Measurements from ENCODE around the gene NAA25. TPM values are rescaled to one million over a fixed set of nuclear protein-coding genes. Genes with fewer than 3 reads are reported as not detected.

Gene NAA25
- total and polyA plus RNA-seq, 9 of the 15 experiments (the other 6 are each of a cell fraction or from before 2014, with no cell fraction given): 26.6 to 59.6 (median 48.9) TPM

DNA sequence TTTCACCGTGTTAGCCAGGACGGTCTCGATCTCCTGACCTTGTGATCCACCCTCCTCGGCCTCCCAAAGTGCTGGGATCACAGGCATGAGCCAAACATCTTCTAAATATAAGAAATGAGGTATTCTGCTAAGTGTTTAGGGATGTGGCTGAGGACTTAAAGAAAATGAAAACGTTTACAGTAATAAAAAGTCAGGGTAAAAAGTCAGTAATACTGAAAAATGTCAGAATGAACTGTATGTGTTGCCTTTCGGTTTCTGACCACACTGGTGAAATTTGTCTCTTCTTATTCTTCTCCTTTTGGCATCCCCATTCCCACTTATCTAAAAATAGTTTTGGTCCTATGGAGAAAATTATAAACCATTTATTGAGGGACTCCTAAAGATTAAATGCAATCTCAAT lies 116.1 kb downstream of the NAA25 start:
- peaks cover 3% of the 10 kb centered on the region for H3K9me1 ChIP-seq (ENCODE audit: control insufficient read depth, insufficient read depth, low read length)
- no peak overlapping the region for H3K27ac ChIP-seq (ENCODE audit: extremely low read depth, low read depth, low read length)
- H2AFZ ChIP-seq (ENCODE audit: low read depth, low read length): no peak overlapping the region
- TF ChIP-seq DACH1 (IDR thresholded peaks at IDR 0.05; ENCODE audit: partially characterized antibody): no peak
- TF ChIP-seq, protein P1, sequence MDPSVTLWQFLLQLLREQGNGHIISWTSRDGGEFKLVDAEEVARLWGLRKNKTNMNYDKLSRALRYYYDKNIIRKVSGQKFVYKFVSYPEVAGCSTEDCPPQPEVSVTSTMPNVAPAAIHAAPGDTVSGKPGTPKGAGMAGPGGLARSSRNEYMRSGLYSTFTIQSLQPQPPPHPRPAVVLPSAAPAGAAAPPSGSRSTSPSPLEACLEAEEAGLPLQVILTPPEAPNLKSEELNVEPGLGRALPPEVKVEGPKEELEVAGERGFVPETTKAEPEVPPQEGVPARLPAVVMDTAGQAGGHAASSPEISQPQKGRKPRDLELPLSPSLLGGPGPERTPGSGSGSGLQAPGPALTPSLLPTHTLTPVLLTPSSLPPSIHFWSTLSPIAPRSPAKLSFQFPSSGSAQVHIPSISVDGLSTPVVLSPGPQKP (CRISPR knock-in tag; IDR thresholded peaks at IDR 0.05): no peak
- no peak for TF ChIP-seq ZNF583 (CRISPR knock-in tag; IDR thresholded peaks at IDR 0.05)
- TF ChIP-seq SPI1 (IDR thresholded peaks at IDR 0.05; ENCODE audit: borderline replicate concordance, low read depth, low read length): no peak
- no peak for TF ChIP-seq KLF13 (tag; IDR thresholded peaks at IDR 0.05; ENCODE audit: borderline replicate concordance, low read depth)
- no peak for TF ChIP-seq CAMTA2 (CRISPR knock-in tag; conservative IDR thresholded peaks at IDR 0.05)
- TF ChIP-seq ZNF707 (CRISPR knock-in tag; conservative IDR thresholded peaks at IDR 0.05): no peak
- TF ChIP-seq, protein P2, sequence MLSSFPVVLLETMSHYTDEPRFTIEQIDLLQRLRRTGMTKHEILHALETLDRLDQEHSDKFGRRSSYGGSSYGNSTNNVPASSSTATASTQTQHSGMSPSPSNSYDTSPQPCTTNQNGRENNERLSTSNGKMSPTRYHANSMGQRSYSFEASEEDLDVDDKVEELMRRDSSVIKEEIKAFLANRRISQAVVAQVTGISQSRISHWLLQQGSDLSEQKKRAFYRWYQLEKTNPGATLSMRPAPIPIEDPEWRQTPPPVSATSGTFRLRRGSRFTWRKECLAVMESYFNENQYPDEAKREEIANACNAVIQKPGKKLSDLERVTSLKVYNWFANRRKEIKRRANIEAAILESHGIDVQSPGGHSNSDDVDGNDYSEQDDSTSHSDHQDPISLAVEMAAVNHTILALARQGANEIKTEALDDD (IDR thresholded peaks at IDR 0.05): no peak
- no peak for TF ChIP-seq FOSL1 (tag; conservative IDR thresholded peaks at IDR 0.05)
- TF ChIP-seq GTF2A2 (tag; IDR thresholded peaks at IDR 0.05): no peak
- no peak for TF ChIP-seq DIDO1 (tag; IDR thresholded peaks at IDR 0.05; ENCODE audit: low read depth)
- no peak for TF ChIP-seq CHCHD3 (CRISPR knock-in tag; IDR thresholded peaks at IDR 0.05)
- TF ChIP-seq FUS (optimal IDR thresholded peaks at IDR 0.05; ENCODE audit: low read depth, low read length): no peak
- ChIA-PET POLR2A (interaction anchor here (1.4 to 1.7 kb wide), 2 partner anchors 10 to 20 kb away, joined by 4 read pairs; no protein-coding TSS in a partner anchor), CTCF (ENCODE audit: low intra/inter-chr PET ratio) (no interaction called here)
- intact Hi-C loops (cut with micrococcal nuclease): no loop called here
- no peaks in the 10 kb centered on the region for H3K27me3 ChIP-seq (ENCODE audit: control insufficient read depth in 2 of 2, insufficient read depth in 2 of 2, low read length in 2 of 2)
- FAIRE-seq: no peak
- no peak for ATAC-seq
- BruUV-seq (replicated peaks): no TSS peak
- in situ Hi-C loops (cut with MboI): no loop called here
- no peak for DNase-seq (ENCODE audit: extremely low read depth in 1 of 4, low spot score in 3 of 4)
- H3K4me3 ChIP-seq: no peak overlapping the region
- H3K4me2 ChIP-seq (ENCODE audit: insufficient read depth, low read length): no peak overlapping the region
- peaks cover 10% of the 10 kb centered on the region for H3K79me2 ChIP-seq (ENCODE audit: control insufficient read depth, insufficient read depth, low read length)
- no peaks in the 10 kb centered on the region; the same call in 1 of the 2 replicates for H3K9me3 ChIP-seq (replicated peaks; ENCODE audit: control insufficient read depth, insufficient read depth, low read depth, low read length)
- no peaks in the 10 kb centered on the region; the same call in 1 of the 3 replicates for H3K36me3 ChIP-seq (ENCODE audit: control insufficient read depth, insufficient read depth, low read length)
- no peaks in the 10 kb centered on the region for H4K20me1 ChIP-seq (replicated peaks; ENCODE audit: control insufficient read depth, insufficient read depth, low read length)
- 62% methylated on average over 6 of the region's 6 CpGs for WGBS (ENCODE audit: insufficient coverage, low coverage, missing lambda C conversion rate)
- H3K9ac ChIP-seq (ENCODE audit: insufficient read depth in 1 of 2, low read depth in 2 of 2, low read length in 2 of 2): no peak overlapping the region; a peak in 1 of 4 replicates
- H3K4me1 ChIP-seq (replicated peaks in 1 of 2; ENCODE audit: control insufficient read depth in 2 of 2, insufficient read depth in 2 of 2, low read length in 2 of 2): peaks cover 9 to 27% of the 10 kb centered on the region in 2 experiments; a peak in 3 of 5 replicates
